GM12872 (cell line): ENCODE data around the gene CSKMT.

Experiments
- CTCF ChIP-seq: IDR thresholded peaks from 3 replicates; pipeline ENCODE4 v1.5.1; 2011; ENCODE audit warnings: low read depth, mild to moderate bottlenecking, low read length, moderate library complexity; ENCODE audit not compliant: insufficient read depth

CSKMT gene

GRCh38 chr11:62667460-62667859 is 2.3 kb downstream of the CSKMT start:
- no peak for TF ChIP-seq CTCF

- TF ChIP-seq CTCF: no peak
Measured at GRCh38 chr11:62669420-62670161, 4.5 kb downstream of the CSKMT start.

GRCh38 chr11:62671236-62671607 is 6.1 kb downstream of the CSKMT start:
- TF ChIP-seq CTCF: no peak

GRCh38 chr11:62671608-62672389 is 6.7 kb downstream of the CSKMT start, which contains the start of the genes LBHD1 and UQCC3:
LBHD1 (minus strand) TSS chr11:62672267; CDS start chr11:62670031, 2,236 bp downstream.
UQCC3 (plus strand) TSS chr11:62671673; CDS start chr11:62671746, 73 bp downstream.
- TF ChIP-seq CTCF: no peak

- TF ChIP-seq CTCF: no peak
Measured at GRCh38 chr11:62673196-62673525, 8.0 kb downstream of the CSKMT start.

- no peak for TF ChIP-seq CTCF
Measured at GRCh38 chr11:62676698-62677097, 11.6 kb downstream of the CSKMT start.

GRCh38 chr11:62677156-62677555 is 12.0 kb downstream of the CSKMT start:
- TF ChIP-seq CTCF: no peak
